Erythroblast (primary cell): ENCODE measurements around the gene SPON1.

Experiments
- GATA1 ChIP-seq: IDR thresholded peaks from 2 replicates; pipeline ENCODE4 v1.6.1; 2011; ENCODE audit warnings: low read depth, mild to moderate bottlenecking, control low read depth, low read length, moderate library complexity
- POLR2A ChIP-seq: IDR thresholded peaks from 2 replicates; pipeline ENCODE4 v1.6.1; 2011; ENCODE audit warnings: mild to moderate bottlenecking, low read length

GRCh38 chr11:14022821-14023220 is 60.3 kb downstream of the SPON1 start:
- TF ChIP-seq POLR2A, result no peak
- no peak for TF ChIP-seq GATA1
